ENCODE results near the gene GRID1.

GRCh38 chr10:86311190-86311589 is 55.4 kb downstream of the GRID1 start:
- TF ChIP-seq EZH2 (IDR thresholded peaks at IDR 0.05; ENCODE audit: insufficient read depth, poor library complexity, severe bottlenecking) (no peak), EZH2phosphoT487 (IDR thresholded peaks at IDR 0.05; ENCODE audit: insufficient read depth, low read depth) (no peak)
